ENCODE results near the gene TLR9. TPM values are rescaled to one million over a fixed set of nuclear protein-coding genes. Genes with fewer than 3 reads are reported as not detected.

Gene TLR9
- total RNA-seq, 1 donor from 2014 or later = not detected

GRCh38 chr3:52218937-52219650 lies 6.4 kb downstream of the TLR9 start:
- DNase-seq (ENCODE audit: low spot score in 2 of 2) (no peak), FAIRE-seq (no peak)

DNA sequence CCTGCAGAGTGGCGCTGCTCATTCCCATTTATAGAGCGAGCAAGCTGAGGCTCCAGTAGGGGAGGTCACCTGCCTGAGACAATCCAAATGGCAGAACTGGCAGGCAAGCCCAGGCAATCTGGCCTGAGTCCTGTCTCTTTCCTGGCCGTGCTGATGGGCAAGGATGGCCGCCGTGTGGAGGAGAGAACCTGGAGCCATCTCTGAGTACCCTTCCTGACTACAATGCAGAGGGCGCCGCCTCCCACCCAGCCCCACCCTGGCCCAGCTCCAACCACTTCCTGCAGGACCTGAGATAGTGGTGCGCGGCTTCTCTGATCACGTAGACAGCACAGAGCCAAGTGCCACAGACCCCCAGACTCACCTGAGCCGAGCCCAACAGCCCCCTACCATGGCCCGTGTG lies 7.0 kb downstream of the TLR9 start:
- no peak for FAIRE-seq

GRCh38 chr3:52218026-52218425 lies 7.4 kb downstream of the TLR9 start:
- no peak for DNase-seq (ENCODE audit: low spot score in 2 of 2)
- FAIRE-seq = no peak

More for the DNA sequence above, 7.0 kb downstream of the TLR9 start:
- no peak for DNase-seq (ENCODE audit: low spot score in 2 of 2)

- DNase-seq (ENCODE audit: low spot score in 2 of 2) = no peak
- no peak for FAIRE-seq
These were observed 8.0 kb downstream of the TLR9 start for GRCh38 chr3:52217409-52217805.

DNA sequence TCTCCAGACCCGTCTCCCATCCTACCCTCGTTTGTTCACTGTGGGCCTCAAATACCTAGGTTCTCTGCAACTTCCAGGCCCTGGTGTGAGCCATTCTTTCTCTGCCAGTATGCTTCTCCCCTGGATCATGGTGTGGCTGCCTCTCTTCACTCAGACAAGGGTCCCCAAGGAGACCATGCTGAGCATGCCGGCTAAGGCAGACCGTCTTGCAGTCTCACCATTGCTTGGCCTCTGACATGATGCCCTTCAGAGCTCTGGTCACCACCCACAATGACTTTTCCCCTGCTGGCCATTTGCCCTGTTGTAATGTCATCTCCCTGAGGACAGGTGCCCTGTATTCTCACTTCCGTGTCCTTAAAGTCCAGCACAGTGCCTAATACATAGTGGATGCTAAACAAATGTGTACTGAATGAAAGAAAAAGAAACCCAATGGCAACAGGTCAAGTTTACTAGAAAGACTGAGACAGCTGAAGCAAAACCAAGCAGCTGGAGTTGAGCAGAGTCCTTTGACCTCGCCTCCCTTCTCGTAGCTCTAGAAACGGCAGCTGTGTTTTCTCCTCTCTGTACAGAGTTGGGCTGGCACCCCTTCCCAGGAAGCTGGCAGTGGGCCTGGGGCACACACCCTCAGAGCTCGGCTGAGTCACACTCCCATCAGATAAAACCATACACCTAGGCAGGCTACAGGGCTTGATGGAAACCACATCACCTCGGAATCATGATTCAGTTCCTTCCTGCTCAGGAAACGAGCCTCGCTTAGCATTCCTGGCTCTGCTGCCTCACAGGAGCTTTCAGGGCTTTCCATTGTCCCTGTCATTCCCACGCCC lies 8.6 kb downstream of the TLR9 start:
- peak in 1 of 2 donors; percentile 52 for DNase-seq (ENCODE audit: low spot score in 2 of 2)
- no peak for FAIRE-seq

DNA sequence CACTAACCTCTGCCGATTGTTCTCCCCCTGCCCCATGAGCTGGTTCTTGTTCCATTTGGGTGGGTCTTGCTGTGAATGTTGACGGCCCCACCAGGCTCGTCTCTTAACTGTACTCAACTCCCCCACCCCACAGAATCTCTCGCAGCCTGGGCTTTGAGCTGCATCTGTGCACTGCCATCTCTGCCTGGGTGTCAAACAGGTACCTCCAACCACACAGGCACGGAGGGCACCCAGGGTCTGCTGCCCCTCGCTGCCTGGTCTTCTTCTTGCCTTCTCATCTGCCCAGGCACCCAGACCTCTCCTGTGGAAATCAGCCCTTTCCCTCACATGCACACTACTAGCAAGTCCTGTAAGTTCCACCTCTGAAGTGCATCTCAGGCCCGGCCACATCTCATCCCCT lies 10.1 kb downstream of the TLR9 start:
- no peak for DNase-seq (ENCODE audit: low spot score in 2 of 2)
- no peak for FAIRE-seq

- FAIRE-seq = no peak
- DNase-seq (ENCODE audit: low spot score in 2 of 2) = no peak
These were observed 11.5 kb downstream of the TLR9 start for GRCh38 chr3:52213901-52214300.

DNA sequence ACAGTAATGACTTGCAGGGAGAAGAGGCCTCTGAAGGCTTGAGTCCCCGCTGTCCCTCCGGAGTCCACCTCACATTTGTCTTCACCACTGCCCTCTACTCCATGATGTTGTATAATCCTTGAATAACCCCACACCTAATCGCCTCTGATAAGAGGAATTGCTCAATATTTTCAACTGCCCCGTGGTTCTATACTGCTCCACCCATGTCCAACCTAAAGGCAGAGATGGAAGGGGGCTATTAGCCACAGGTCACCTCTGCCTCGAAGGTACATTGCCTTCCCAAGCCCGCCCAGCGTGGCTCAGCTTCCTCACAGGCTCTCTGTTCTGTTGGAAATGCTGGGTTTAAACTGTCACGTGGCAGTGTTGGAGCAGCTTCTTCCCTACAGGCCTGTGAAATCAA lies 12.4 kb downstream of the TLR9 start:
- FAIRE-seq = no peak
- DNase-seq (ENCODE audit: low spot score in 2 of 2) = no peak

DNA sequence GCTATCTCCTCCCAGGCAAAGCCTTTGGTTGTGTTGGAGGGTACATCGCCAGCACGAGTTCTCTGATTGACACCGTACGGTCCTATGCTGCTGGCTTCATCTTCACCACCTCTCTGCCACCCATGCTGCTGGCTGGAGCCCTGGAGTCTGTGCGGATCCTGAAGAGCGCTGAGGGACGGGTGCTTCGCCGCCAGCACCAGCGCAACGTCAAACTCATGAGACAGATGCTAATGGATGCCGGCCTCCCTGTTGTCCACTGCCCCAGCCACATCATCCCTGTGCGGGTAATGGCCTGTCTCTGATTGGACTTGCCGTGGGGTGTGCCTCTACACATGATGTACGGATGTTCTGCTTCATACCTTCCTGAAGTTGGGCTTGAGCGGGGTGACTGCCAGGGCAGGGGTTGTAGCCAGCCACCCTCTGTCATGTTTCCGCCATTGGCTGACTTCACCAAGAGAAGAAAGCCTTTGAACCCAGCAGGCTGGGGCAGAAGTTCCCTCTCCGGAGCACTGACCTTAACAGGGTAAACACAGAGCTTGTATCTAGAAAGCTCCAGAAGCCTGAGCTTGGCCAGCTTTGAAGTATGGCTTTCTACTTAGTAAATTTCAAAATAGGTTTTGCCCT lies 14.1 kb downstream of the TLR9 start:
- DNase-seq (ENCODE audit: low spot score in 2 of 2) (no peak), FAIRE-seq (no peak)

DNA sequence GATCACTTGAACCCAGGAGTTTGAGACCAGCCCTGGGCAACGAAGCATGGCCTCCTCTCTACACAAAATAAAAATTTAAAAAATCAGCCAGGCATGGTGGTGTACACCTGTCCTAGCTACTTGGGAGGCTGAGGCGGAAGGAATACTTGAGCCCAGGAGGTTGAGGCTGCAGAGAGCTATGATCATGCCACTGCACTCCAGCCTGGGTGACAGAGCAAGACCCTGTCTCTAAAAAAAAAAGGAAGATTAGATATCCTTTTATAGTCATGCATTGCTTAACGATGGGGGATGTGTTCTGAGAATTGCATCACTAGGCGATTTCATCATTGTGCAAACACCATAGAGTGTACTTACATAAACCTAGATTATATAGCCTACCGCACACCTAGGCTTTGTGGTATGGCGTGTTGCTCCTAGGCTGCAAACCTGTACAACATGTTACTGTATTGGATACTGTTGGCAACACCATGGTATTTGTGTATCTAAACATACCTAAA lies 14.8 kb downstream of the TLR9 start:
- FAIRE-seq (no peak), DNase-seq (ENCODE audit: low spot score in 2 of 2) (no peak)

DNA sequence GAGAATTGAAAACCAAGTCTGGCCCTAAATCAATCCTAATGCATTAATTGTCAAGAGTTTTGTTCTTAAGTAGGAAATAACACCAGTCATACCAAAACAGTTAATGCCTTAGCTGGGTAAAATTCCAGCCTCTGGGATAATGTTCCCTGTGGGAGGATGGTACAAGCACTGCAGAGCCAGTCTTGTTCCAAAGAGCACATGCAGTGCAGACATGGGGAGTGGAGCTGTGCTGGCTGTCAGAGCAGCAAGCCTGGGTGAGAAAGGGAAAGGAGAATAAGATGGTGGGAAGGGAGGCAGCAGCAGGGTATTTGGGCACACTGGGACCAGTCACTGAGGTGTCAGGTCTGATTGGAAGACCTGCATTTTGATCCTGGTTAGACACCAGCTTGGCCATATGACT lies 15.4 kb downstream of the TLR9 start:
- DNase-seq (ENCODE audit: low spot score in 2 of 2) = no peak
- no peak for FAIRE-seq

DNA sequence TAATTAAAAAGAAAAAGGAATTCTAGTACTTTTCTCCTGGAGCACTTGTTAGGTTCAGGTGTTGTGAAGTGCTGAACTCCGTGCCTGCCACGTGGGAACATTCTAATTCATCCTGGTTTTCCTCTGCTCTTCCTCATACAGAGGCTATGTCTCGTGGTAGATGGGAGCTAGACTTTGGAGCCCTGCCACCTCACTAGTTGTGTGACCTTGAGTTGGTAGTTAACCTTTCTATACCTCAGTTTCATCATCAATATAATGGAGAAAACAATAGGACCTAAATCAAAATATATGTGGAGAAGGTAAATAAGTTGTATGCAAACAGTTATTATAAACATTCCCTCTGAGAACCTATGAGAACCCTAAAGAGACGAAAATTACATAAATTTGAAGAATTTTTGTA lies 16.9 kb downstream of the TLR9 start:
- no peak for FAIRE-seq
- DNase-seq (ENCODE audit: low spot score in 2 of 2) = no peak

- no peak for FAIRE-seq
- DNase-seq (ENCODE audit: low spot score in 2 of 2) = no peak
These were observed 19.6 kb downstream of the TLR9 start for GRCh38 chr3:52205727-52206372.

DNA sequence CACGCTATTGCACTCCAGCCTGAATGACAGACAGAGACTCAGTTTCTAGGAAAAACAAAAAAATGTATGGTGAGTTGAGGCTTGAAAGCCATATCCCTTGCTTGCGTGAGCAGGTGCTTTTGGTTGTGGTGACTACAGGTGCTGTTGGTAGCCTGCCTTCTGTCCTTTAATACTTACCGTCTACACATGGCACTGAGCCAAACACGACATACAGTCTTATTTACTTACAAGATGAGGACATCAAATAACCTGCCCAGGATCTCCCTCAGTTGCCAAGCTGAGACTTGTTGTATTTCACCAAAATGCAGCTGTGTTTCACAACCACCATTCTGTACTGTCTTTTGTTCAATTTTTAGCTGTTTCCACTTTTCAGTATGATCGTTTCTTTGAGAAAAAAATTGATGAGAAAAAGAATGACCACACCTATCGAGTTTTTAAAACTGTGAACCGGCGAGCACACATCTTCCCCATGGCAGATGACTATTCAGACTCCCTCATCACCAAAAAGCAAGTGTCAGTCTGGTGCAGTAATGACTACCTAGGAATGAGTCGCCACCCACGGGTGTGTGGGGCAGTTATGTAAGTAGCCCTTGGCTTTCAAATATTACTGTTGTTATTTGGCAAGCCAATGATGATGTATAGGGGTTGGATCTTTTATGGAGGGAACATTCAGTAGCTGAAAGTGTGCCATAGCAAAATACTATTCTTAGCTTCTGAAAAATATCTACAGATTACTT lies 20.9 kb downstream of the TLR9 start:
- no peak for FAIRE-seq
- DNase-seq (ENCODE audit: low spot score in 2 of 2) = no peak

- no peak for DNase-seq (ENCODE audit: low spot score in 2 of 2)
- FAIRE-seq = no peak
These were observed 21.7 kb downstream of the TLR9 start for GRCh38 chr3:52203701-52204100.

GRCh38 chr3:52202384-52203077 lies 22.9 kb downstream of the TLR9 start:
- FAIRE-seq = no peak
- no peak for DNase-seq (ENCODE audit: low spot score in 2 of 2)

GRCh38 chr3:52200981-52201679 lies 24.3 kb downstream of the TLR9 start:
- no peak for DNase-seq (ENCODE audit: low spot score in 2 of 2)
- no peak for FAIRE-seq

DNA sequence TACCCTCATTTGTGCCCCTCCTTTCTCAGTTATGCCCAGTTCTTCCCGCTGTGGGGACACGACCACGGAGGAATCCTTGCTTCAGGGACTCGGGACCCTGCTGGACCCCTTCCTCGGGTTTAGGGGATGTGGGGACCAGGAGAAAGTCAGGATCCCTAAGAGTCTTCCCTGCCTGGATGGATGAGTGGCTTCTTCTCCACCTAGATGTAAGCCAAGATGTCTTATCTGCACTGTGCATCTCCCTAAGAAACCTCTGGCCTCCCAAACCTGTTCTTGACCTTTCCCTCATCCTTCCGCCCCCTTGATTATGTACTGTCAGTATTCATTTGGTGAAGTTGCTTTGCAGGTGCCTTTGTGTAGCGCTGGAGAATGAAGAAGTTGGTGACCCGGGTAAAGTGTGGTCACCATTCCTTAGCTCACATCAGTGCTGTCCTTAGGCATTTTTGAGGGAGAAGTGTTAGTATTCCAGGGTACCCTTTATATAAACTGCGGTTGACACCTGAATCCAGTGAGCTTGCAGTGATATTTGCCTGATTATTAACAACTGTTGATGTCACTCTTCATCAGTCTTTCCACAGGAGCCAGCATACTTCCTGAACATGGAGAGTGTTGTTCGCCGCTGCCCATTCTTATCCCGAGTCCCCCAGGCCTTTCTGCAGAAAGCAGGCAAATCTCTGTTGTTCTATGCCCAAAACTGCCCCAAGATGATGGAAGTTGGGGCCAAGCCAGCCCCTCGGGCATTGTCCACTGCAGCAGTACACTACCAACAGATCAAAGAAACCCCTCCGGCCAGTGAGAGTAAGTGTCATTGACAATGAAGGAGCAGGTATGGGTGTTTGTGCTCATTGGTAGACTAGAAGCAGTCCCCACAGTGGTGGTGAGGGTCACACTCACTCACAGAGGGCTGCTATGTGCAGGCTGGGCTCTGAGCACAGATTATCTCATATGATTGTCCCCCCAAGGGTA lies 26.5 kb downstream of the TLR9 start:
- no peak for FAIRE-seq
- no peak for DNase-seq (ENCODE audit: low spot score in 2 of 2)

All from frontal cortex (tissue), 4 donors.